Uterus (tissue), 2 donors: ENCODE data around the gene POLR2H.

ENCODE experiments used
- CTCF ChIP-seq, 4 experiments: fragments of 200-600 bp in 2 of 4; fragments of 450-650 bp in 2 of 4; sonication (generic) in 2 of 4; IDR thresholded peaks; one replicate each; pipeline ENCODE4 v1.5.1; 2016 to 2019; ENCODE audit warnings: antibody characterized with exemption in 4 of 4, mild to moderate bottlenecking in 2 of 4, moderate library complexity in 1 of 4
- POLR2A ChIP-seq, 2 donors: fragments of 450-650 bp; IDR thresholded peaks; one replicate each; pipeline ENCODE4 v1.6.1; 2016; ENCODE audit warnings: antibody characterized with exemption in 2 of 2, mild to moderate bottlenecking in 1 of 2, moderate library complexity in 1 of 2

GRCh38 chr3:184399410-184399809 lies 37.9 kb downstream of the POLR2H start:
- TF ChIP-seq CTCF (IDR thresholded peaks at IDR 0.05): no peak
- no peak for TF ChIP-seq POLR2A (IDR thresholded peaks at IDR 0.05)
